HG03025 (cell line): ENCODE measurements around the gene CALN1.

ENCODE experiments used
- ATAC-seq: cut with Tn5 transposase; IDR thresholded peaks from one replicate; pipeline ENCODE4 v1.9.1; 2021; ENCODE audit warnings: mild to moderate bottlenecking, moderate library complexity; ENCODE audit not compliant: unreplicated experiment, low FRiP score

CALN1 gene

GRCh38 chr7:72016574-72016973, 395.6 kb downstream of the CALN1 start:
- no peak for ATAC-seq

GRCh38 chr7:72015136-72015535, 397.0 kb downstream of the CALN1 start:
- ATAC-seq = no peak

GRCh38 chr7:72007018-72007417, 405.1 kb downstream of the CALN1 start:
- ATAC-seq = no peak

- ATAC-seq = no peak
These were observed 408.9 kb downstream of the CALN1 start for GRCh38 chr7:72003236-72003635.

- ATAC-seq = no peak
These were observed 416.0 kb downstream of the CALN1 start for GRCh38 chr7:71996141-71996540.

DNA sequence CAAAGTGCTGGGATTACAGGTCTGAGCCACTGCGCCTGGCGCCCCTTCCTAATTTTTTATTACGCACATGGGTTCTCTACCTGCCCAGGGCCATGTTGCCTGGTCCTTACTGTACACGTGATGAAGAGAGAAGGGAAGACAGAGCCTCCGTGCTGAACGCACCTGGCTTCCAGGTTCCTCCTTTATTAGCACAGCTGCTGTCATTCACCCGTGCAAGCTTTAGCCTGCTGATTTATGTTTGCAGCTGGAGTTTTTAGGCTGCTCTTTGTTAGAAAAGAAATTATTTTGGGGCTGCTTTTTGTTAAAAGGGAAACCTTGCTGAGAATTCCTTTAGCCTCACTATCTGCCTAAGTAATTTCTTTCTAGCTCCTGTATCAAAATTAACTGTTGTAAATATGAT, 417.0 kb downstream of the CALN1 start:
- ATAC-seq = no peak

GRCh38 chr7:71991586-71991985, 420.6 kb downstream of the CALN1 start:
- no peak for ATAC-seq

- ATAC-seq = no peak
These were observed 422.0 kb downstream of the CALN1 start for GRCh38 chr7:71990138-71990462.

DNA sequence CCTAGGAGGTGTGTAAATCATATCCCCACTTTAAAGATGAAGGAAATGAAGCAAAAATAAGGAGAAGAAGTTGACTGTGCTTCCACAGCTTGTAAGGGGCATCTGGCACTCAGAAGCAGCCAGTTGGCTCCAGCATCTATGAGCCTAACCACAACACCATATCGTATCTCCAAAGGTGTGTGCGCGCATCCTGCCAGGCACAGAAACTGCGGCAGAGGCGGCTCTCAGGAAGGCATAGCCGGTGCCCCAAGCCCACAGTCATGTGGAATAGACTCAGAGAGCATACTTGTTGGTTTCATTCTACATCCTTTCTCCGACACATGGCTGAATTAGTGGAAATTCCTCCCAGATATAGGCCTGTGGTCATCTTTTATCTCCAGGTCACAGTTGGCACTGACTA, 423.9 kb downstream of the CALN1 start:
- ATAC-seq = no peak

DNA sequence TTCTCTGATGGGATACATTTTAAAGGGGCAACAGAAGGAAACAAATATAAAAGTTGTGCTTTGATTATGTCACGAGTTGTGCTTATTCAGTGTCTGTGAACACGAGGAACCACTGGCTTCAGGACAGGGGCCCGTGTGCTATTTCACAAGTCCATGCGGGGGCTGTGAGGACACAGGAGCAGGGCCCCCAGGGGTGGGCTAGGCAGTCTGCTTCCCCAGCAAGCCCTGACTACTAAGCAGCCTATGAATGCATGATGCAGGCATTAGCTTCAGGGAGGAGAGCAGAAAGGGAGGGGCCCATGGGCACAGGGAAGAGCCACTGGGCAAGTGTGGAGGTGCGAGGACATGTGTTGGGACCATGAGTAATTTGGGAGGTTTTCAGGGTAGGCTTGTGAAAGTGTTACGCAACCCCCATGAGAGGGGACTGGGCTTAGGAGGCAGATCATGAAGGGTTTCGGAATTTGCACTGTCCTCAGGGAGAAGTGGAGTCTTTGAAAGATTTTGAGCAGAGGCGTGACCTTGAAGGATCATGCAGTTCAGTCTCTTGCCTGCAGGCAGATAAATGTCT, 424.9 kb downstream of the CALN1 start:
- ATAC-seq = no peak

DNA sequence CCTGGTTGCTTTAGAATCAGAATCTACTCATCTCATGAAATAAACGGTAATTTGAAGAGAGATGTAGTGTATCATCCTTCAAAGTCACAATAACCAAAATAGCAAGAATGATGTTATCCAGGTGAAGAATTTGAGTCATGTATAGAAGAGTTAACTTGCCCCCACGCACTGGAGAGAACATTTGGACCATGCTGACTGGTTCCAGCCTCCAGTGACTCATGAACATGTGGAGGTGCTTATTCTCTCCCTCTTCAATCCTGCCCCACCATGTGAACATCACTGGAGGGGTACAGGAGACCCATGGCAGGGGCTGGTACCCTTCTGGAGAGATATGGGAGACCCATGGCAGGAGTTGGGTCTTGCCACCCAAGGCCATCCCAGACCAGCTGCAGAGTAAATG, 427.8 kb downstream of the CALN1 start:
- no peak for ATAC-seq

DNA sequence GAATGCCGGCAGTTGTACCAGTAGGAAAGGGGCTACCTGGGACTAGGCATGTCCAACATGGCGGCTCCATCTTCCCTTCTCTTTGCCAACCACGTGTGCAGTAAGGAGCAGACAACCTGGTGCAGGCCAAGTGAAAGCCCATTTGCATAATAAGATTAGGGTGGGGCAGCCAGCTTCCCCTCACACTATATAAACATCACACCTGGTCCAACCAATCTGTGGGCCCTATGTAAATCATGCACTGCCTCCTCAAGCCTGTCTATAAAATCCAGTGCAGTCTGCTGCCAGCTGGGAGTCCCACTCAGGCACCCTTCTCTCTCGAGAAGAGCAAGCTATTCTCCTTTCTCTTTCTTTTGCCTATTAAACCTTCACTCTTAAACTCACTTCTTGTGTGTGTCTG, 429.3 kb downstream of the CALN1 start:
- ATAC-seq = no peak

DNA sequence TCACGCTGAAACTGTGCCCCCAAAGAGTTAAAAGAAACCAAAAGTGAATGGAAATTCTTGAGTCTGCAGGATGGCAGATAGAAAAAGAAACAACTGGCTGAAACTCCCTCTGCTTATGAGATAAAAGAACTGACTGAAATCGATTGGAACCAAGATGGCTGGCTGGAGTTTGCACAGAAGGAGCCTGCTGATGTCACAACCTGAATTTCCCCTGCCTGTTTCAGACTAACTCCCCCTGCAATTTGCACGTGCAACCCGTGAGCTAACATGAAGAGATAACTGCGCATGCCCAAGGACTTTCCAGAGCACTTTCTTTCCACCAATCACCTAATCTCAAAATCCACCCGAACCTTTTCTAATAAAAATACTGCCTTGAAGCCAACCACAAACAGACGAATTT, 435.5 kb downstream of the CALN1 start:
- ATAC-seq = no peak

DNA sequence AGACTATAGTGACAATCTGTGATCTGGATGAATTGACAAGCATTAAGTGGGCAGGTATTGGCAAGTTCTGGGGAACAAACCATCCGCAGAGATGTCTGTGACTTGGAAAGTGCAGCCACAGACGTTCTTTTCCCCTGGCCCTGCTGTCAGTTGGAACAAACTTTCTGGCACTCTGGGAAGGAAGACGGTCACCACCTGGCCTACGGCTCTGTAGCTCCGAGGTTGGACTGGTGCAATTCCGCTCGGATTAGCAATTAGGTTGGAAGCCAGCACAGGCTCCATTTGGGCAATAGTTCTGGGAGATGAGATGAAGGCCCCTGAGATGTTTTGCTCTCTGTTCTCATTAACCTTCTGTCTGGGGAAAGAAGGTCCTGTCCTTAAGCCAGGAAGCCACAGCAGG, 437.5 kb downstream of the CALN1 start:
- ATAC-seq = no peak

DNA sequence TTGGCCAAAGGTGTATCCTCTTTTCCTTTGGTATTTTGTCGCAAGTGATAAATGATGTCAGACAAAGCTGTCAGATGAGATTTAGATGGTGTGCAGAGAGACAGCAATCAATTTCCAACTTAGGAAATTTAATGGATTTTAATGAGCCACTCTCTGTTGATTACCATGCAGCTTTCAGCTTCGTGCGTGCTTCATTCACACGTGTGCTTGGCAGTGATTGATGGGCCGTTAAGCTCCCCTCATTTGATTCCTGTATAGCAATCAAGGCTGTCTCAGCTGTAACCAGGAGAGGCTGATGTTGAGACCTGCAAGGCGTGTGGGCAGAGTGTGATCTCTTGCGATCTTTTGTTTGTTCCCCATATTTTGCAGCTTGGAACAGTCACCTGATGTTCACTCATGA, 439.6 kb downstream of the CALN1 start:
- ATAC-seq = no peak

DNA sequence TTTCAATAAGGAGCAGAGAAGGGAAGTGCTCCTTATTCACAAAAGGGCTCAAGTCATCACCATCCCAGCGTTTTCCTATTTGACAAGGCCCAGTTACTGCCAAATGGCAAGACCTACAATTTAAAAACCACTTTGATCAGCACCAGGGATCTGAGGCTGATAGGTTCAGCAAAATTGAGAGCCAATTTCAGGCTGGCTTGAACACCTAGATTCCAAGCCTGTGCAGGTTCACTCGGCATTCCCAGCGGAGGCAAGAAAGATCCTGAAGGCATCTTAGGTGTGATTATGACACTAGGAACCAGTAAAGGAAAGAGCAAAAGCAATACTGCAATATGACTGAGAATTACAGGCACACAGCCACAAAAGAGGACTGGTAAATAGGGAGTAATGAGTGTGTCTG, 441.4 kb downstream of the CALN1 start:
- no peak for ATAC-seq

GRCh38 chr7:71962636-71963035, 449.5 kb downstream of the CALN1 start:
- no peak for ATAC-seq

DNA sequence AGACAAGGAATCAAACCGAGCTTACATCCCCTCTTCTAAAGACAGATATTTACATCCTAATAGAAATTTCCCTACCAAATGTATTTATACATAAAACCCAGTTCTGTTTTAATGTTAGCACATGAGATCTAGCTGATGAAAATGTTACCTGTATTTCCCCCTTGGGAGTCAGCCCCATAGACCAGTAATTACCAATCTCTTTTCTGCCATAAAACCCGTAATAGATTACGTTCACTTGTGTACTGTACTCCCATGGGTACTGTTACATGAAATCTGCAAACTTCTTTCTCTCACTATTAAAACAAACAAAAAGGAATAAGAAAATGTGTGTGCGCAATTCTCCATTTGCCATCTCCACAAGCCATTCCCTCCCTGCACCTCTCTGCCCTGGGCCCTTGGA, 450.9 kb downstream of the CALN1 start:
- ATAC-seq = no peak

GRCh38 chr7:71942115-71942514, 470.0 kb downstream of the CALN1 start:
- no peak for ATAC-seq

GRCh38 chr7:71937840-71938371, 474.2 kb downstream of the CALN1 start:
- ATAC-seq = no peak

GRCh38 chr7:71935674-71936073, 476.5 kb downstream of the CALN1 start:
- ATAC-seq = no peak

DNA sequence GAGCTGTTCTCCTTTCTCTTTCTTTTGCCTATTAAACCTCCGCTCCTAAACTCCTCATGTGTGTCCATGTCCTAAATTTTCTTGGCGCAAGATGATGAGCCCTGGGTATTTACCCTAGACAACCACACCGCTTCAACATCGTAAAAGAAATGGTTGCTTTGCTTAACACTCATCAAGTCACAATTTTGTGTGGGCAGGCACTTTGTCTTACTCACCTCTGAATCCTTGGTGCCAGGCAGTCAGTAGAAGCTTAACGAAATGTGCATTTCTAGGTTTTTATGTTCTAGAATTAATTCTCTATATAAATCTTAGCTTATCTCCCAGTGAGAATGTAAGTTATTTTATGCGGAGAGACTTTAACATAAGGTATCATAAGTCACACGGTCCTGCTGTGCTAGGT, 478.7 kb downstream of the CALN1 start:
- ATAC-seq = no peak

GRCh38 chr7:71925663-71926062, 486.5 kb downstream of the CALN1 start:
- no peak for ATAC-seq
